Smooth muscle cell (in vitro differentiated cells): ENCODE results near the gene NPW. TPM values are rescaled to one million over a fixed set of nuclear protein-coding genes. Genes with fewer than 3 reads are reported as not detected.

Experiments
- DNase-seq: peaks from one replicate; lab custom pipeline; 2025; ENCODE audit not compliant: unreplicated experiment; lab: John Stamatoyannopoulos, UW
- H2AFZ ChIP-seq: fragments of 200-600 bp; sonication (generic); 2 replicates; pipeline ENCODE4 v1.6.0; 2016; ENCODE audit warnings: antibody characterized with exemption, low read depth, mild to moderate bottlenecking
- H3F3A ChIP-seq: fragments of 200-600 bp; sonication (generic); 2 replicates; pipeline ENCODE4 v1.6.0; 2017; ENCODE audit warnings: antibody characterized with exemption, low read depth
- H3K27ac ChIP-seq: fragments of 200-600 bp; sonication (generic); 2 replicates; pipeline ENCODE4 v1.5.1; 2016; ENCODE audit warnings: low read depth, mild to moderate bottlenecking
- H3K27me3 ChIP-seq: fragments of 200-600 bp; sonication (generic); 2 replicates; pipeline ENCODE4 v1.6.1; 2016; ENCODE audit warnings: low read depth, mild to moderate bottlenecking
- H3K36me3 ChIP-seq: fragments of 200-600 bp; sonication (generic); 2 replicates; pipeline ENCODE4 v1.5.1; 2016; ENCODE audit warnings: low read depth
- H3K4me1 ChIP-seq: fragments of 200-600 bp; sonication (generic); 2 replicates; pipeline ENCODE4 v1.5.1; 2016; ENCODE audit warnings: low read depth
- H3K4me2 ChIP-seq: fragments of 200-600 bp; sonication (generic); 2 replicates; pipeline ENCODE4 v1.6.0; 2016; ENCODE audit warnings: mild to moderate bottlenecking
- H3K4me3 ChIP-seq: fragments of 200-600 bp; sonication (generic); 2 replicates; pipeline ENCODE4 v1.5.1; 2016; ENCODE audit warnings: mild to moderate bottlenecking
- H3K79me2 ChIP-seq: fragments of 200-600 bp; sonication (generic); 2 replicates; pipeline ENCODE4 v1.6.0; 2016; ENCODE audit warnings: low read depth, mild to moderate bottlenecking
- H3K9ac ChIP-seq: fragments of 200-600 bp; sonication (generic); 2 replicates; pipeline ENCODE4 v1.6.0; 2016; ENCODE audit warnings: low read depth
- H3K9me3 ChIP-seq: fragments of 200-600 bp; sonication (generic); replicated peaks from 2 replicates; pipeline ENCODE4 v1.5.1; 2016; ENCODE audit warnings: low read depth
- H4K20me1 ChIP-seq: fragments of 200-600 bp; sonication (generic); 2 replicates; pipeline ENCODE4 v1.6.0; 2016; ENCODE audit warnings: low read depth
- WGBS: methylation state at CpG from one replicate; pipeline ENCODE4 v1.1.7; 2016; ENCODE audit warnings: low lambda C conversion rate; 5-methylcytosine and 5-hydroxymethylcytosine counted together
- polyA plus RNA-seq: library from polyadenylated mRNA; unstranded; fragments of >200 nt; fragmentation: Nextera tagmentation; extraction: Ambion mirVana; gene quantifications from 2 replicates; pipeline ENCODE4 v1.2.1, GENCODE V29; 2016
- total RNA-seq: library from RNA; depleted of rRNA; stranded (reverse); fragments of >200 nt; gene quantifications from 2 replicates; pipeline ENCODE4 v1.2.3, GENCODE V29; 2014
- TF ChIP-seq, protein P1 (sequence below): fragments of 200-600 bp; sonication (generic); IDR thresholded peaks from 2 replicates; pipeline ENCODE4 v1.5.1; 2017; ENCODE audit warnings: borderline replicate concordance, mild to moderate bottlenecking, antibody characterized with exemption; ENCODE audit not compliant: insufficient read depth, poor library complexity, severe bottlenecking

NPW gene
- total and polyA plus RNA-seq, 2 experiments from 2014 or later, result 13.1 to 185 TPM

- Histone ChIP-seq H3K27ac (no peak overlapping the region), H3K4me1 (peaks cover 10% of the 10 kb centered on the region), H3K9ac (no peak overlapping the region), H3K79me2 (no peaks in the 10 kb centered on the region), H3K36me3 (no peaks in the 10 kb centered on the region), H3K9me3 (no peaks in the 10 kb centered on the region), H3F3A (no peaks in the 10 kb centered on the region), H2AFZ (no peak overlapping the region), H3K4me3 (no peak overlapping the region), H3K4me2 (no peak overlapping the region), H4K20me1 (no peaks in the 10 kb centered on the region), H3K27me3 (no peaks in the 10 kb centered on the region)
- 92% methylated on average over 7 of the region's 7 CpGs for WGBS
- TF ChIP-seq, protein P1, sequence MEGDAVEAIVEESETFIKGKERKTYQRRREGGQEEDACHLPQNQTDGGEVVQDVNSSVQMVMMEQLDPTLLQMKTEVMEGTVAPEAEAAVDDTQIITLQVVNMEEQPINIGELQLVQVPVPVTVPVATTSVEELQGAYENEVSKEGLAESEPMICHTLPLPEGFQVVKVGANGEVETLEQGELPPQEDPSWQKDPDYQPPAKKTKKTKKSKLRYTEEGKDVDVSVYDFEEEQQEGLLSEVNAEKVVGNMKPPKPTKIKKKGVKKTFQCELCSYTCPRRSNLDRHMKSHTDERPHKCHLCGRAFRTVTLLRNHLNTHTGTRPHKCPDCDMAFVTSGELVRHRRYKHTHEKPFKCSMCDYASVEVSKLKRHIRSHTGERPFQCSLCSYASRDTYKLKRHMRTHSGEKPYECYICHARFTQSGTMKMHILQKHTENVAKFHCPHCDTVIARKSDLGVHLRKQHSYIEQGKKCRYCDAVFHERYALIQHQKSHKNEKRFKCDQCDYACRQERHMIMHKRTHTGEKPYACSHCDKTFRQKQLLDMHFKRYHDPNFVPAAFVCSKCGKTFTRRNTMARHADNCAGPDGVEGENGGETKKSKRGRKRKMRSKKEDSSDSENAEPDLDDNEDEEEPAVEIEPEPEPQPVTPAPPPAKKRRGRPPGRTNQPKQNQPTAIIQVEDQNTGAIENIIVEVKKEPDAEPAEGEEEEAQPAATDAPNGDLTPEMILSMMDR, result no peak
- no peak for DNase-seq
Measured at GRCh38 chr16:2015947-2016208, 3.7 kb upstream of the NPW start.

DNA sequence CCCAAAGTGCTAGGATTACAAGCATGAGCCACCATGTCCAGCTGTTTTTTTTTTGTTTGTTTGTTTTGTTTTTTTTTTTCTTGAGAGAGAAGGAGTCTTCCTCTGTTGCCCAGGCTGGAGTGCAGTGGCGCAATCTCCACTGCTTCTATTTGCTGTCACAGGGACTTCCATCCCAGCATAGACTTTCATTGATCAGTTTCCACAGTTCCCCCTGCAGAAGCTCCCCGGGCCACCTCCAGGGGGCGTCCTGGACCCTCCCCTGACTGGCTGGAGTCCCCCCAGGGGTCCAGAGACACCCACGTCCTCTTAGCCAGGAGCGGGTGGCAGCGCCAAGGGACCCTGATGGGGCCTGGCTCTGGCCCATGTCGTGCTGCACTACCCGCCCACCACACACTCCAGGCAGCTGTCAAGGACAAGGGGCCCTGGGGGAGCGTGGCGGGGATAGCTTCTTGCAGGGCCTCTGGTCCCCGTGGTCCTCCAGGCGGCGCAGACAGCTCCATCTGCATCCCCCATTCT lies 3.1 kb upstream of the NPW start:
- Histone ChIP-seq H3K9me3 (no peaks in the 10 kb centered on the region), H3K4me2 (no peak overlapping the region), H3K4me1 (peaks cover 10% of the 10 kb centered on the region), H3K4me3 (no peak overlapping the region), H3K36me3 (no peaks in the 10 kb centered on the region), H3K9ac (no peak overlapping the region), H3K27me3 (no peaks in the 10 kb centered on the region), H4K20me1 (no peaks in the 10 kb centered on the region), H3K79me2 (no peaks in the 10 kb centered on the region), H3K27ac (no peak overlapping the region), H2AFZ (no peak overlapping the region), H3F3A (no peaks in the 10 kb centered on the region)
- DNase-seq, result no peak
- WGBS, result 36% methylated on average over 13 of the region's 13 CpGs
- TF ChIP-seq, protein P1, result peak; percentile 42

DNA sequence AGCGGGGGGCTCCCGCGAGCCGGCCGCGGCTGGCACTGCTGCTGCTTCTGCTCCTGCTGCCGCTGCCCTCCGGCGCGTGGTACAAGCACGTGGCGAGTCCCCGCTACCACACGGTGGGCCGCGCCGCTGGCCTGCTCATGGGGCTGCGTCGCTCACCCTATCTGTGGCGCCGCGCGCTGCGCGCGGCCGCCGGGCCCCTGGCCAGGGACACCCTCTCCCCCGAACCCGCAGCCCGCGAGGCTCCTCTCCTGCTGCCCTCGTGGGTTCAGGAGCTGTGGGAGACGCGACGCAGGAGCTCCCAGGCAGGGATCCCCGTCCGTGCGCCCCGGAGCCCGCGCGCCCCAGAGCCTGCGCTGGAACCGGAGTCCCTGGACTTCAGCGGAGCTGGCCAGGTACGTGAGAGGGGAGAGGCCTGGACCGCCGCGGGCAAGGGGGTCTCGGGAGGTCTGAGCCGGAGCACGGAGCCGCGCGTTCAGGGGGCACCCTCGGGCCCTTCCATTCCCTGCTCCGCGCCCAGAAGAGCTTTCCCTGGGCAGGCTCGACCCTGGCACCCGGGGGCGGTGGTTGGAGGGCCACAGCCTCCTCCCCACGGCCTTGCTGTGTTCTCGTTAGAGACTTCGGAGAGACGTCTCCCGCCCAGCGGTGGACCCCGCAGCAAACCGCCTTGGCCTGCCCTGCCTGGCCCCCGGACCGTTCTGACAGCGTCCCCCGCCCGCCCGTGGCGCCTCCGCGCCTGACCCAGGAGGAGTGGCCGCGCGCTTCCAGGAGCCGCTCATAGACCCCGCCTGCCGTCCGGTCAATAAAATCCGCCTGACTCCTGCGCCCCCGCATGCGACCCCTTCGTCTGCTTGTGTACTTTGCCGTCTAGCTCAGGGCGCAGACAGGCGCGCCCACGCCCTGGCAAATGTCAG lies 591 bp downstream of the NPW start:
- no peak for DNase-seq
- no peaks in the 10 kb centered on the region for H4K20me1 ChIP-seq
- H3K27me3 ChIP-seq, result no peaks in the 10 kb centered on the region
- H3K4me2 ChIP-seq, result peak overlapping the region; percentile 88
- no peaks in the 10 kb centered on the region for H3K79me2 ChIP-seq
- peak overlapping the region; percentile 62 for H2AFZ ChIP-seq
- no peaks in the 10 kb centered on the region for H3K36me3 ChIP-seq
- peak overlapping the region; percentile 38 for H3K4me3 ChIP-seq
- TF ChIP-seq, protein P1, result no peak
- no peak overlapping the region for H3K27ac ChIP-seq
- no peak overlapping the region for H3K9ac ChIP-seq
- peaks cover 15% of the 10 kb centered on the region for H3K4me1 ChIP-seq
- WGBS, result 3% methylated on average over 89 of the region's 96 CpGs
- no peaks in the 10 kb centered on the region for H3K9me3 ChIP-seq
- no peaks in the 10 kb centered on the region for H3F3A ChIP-seq
